PFSK-1 (cell line): ENCODE data around the gene CTNNA3.

ENCODE experiments used
- FOXP2 ChIP-seq: optimal IDR thresholded peaks from 2 replicates; pipeline ENCODE3; 2011; ENCODE audit warnings: borderline replicate concordance, control low read depth, inconsistent platforms; ENCODE audit not compliant: insufficient read depth; ENCODE audit errors: extremely low read length, extremely low read depth
- POLR2AphosphoS5 ChIP-seq: IDR thresholded peaks from 2 replicates; pipeline ENCODE4 v1.6.1; 2012; ENCODE audit warnings: low read depth, mild to moderate bottlenecking, control low read depth, low read length, moderate library complexity
- REST ChIP-seq, 2 experiments: IDR thresholded peaks; 2 replicates each; pipeline versions ENCODE4 v1.6.1 to v1.8.0; 2011 to 2012; ENCODE audit warnings: low read depth in 2 of 2, low read length in 2 of 2, control low read depth in 1 of 2, inconsistent platforms in 1 of 2, mild to moderate bottlenecking in 1 of 2, moderate library complexity in 1 of 2; ENCODE audit not compliant: insufficient read depth in 1 of 2
- SIN3A ChIP-seq: IDR thresholded peaks from 2 replicates; pipeline ENCODE4 v1.6.1; 2012; ENCODE audit warnings: mild to moderate bottlenecking, low read length, moderate library complexity, borderline replicate concordance; ENCODE audit not compliant: insufficient read depth
- TAF1 ChIP-seq: IDR thresholded peaks from 2 replicates; pipeline ENCODE4 v1.6.1; 2012; ENCODE audit warnings: low read length, control low read depth, borderline replicate concordance; ENCODE audit not compliant: insufficient read depth

The CTNNA3 gene

GRCh38 chr10:67011981-67012380 lies 684.0 kb downstream of the CTNNA3 start:
- TF ChIP-seq REST (IDR thresholded peaks at IDR 0.05; ENCODE audit: insufficient read depth in 1 of 2, low read depth in 2 of 2, low read length in 2 of 2) (no peak), TAF1 (no peak), SIN3A (no peak), FOXP2 (no peak), POLR2AphosphoS5 (no peak)

GRCh38 chr10:67011480-67011879 lies 684.5 kb downstream of the CTNNA3 start:
- TF ChIP-seq POLR2AphosphoS5 (no peak), REST (IDR thresholded peaks at IDR 0.05; ENCODE audit: insufficient read depth in 1 of 2, low read depth in 2 of 2, low read length in 2 of 2) (no peak), TAF1 (no peak), FOXP2 (no peak), SIN3A (no peak)

GRCh38 chr10:67005981-67006380 lies 690.0 kb downstream of the CTNNA3 start:
- no peak for TF ChIP-seq TAF1
- TF ChIP-seq SIN3A = no peak
- TF ChIP-seq REST (IDR thresholded peaks at IDR 0.05; ENCODE audit: insufficient read depth in 1 of 2, low read depth in 2 of 2, low read length in 2 of 2) = no peak

- TF ChIP-seq SIN3A = no peak
- TF ChIP-seq TAF1 = no peak
- no peak for TF ChIP-seq FOXP2
- no peak for TF ChIP-seq POLR2AphosphoS5
- no peak for TF ChIP-seq REST (IDR thresholded peaks at IDR 0.05; ENCODE audit: insufficient read depth in 1 of 2, low read depth in 2 of 2, low read length in 2 of 2)
Observed at GRCh38 chr10:67004690-67005089, 691.3 kb downstream of the CTNNA3 start.

- TF ChIP-seq FOXP2 (no peak), TAF1 (no peak), POLR2AphosphoS5 (no peak), REST (IDR thresholded peaks at IDR 0.05; ENCODE audit: insufficient read depth in 1 of 2, low read depth in 2 of 2, low read length in 2 of 2) (no peak), SIN3A (no peak)
Observed at GRCh38 chr10:66999762-67000545, 696.0 kb downstream of the CTNNA3 start.
